Measurements from ENCODE around the gene NFIB.

The NFIB gene

DNA sequence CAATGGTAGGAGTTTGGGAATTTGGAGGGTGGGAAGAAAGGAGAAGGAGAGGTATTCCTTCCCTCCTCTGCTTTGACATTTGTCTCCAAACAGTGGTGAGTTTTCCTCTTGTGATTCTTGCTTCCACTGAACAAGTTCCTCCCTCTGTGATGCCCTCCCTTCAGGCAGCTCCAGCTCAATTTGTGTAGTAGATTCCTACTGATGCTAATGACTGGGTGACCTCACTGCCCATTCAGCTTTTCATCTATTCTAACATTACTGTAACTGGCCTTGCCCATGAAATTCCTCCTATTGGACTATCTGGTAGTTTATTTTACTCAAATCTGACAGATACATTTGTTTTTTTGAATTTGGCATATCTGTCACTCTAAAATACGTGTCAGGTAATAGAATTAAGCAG is 121.4 kb downstream of the NFIB start:
- TF ChIP-seq, protein P1, sequence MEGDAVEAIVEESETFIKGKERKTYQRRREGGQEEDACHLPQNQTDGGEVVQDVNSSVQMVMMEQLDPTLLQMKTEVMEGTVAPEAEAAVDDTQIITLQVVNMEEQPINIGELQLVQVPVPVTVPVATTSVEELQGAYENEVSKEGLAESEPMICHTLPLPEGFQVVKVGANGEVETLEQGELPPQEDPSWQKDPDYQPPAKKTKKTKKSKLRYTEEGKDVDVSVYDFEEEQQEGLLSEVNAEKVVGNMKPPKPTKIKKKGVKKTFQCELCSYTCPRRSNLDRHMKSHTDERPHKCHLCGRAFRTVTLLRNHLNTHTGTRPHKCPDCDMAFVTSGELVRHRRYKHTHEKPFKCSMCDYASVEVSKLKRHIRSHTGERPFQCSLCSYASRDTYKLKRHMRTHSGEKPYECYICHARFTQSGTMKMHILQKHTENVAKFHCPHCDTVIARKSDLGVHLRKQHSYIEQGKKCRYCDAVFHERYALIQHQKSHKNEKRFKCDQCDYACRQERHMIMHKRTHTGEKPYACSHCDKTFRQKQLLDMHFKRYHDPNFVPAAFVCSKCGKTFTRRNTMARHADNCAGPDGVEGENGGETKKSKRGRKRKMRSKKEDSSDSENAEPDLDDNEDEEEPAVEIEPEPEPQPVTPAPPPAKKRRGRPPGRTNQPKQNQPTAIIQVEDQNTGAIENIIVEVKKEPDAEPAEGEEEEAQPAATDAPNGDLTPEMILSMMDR (conservative IDR thresholded peaks at IDR 0.05; ENCODE audit: low read depth, low read length) = no peak
- H3K4me3 ChIP-seq (ENCODE audit: low read depth, low read length) = no peak overlapping the region
- DNase-seq (ENCODE audit: low read depth) = no peak

DNA sequence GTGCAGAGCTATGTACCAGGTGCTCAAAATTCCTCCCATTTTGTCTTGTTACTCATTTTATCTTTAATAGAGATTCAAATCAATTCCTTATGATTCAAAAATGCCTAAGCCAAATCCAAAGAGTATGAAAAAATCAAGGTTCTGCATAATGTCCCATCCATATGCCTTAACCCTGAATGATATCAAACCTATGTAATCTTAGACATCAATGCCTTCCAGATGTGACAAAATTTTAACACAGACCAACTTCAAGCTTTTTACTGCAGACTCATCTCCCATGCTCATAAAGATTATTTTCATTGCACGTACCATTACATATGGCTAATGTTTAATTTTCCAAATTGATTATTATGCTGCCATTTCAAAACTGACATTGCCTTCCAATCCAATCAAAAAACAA is 122.4 kb downstream of the NFIB start:
- DNase-seq (ENCODE audit: low read depth) = no peak
- no peak overlapping the region for H3K4me3 ChIP-seq (ENCODE audit: low read depth, low read length)
- TF ChIP-seq, protein P1 (conservative IDR thresholded peaks at IDR 0.05; ENCODE audit: low read depth, low read length) = no peak

DNA sequence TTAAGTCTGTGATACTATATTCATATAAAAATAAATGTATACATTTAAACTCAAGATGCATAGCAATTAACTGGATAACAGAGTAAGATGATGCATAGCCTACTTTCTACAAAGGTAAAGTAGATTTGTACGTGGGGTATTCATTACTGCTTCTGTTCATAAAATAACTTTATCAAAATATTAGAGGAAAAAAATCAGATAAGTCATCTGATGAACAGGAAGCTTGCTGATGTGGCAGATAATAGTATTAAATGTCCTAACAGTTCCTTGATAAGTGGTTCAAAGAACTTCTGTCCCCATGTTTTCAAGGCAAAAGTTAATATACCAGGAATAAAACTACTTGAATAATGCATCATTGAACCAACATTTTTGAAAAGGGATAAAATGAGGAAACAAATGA is 123.7 kb downstream of the NFIB start:
- TF ChIP-seq, protein P1 (conservative IDR thresholded peaks at IDR 0.05; ENCODE audit: low read depth, low read length) = no peak
- no peak overlapping the region for H3K4me3 ChIP-seq (ENCODE audit: low read depth, low read length)
- no peak for DNase-seq (ENCODE audit: low read depth)

DNA sequence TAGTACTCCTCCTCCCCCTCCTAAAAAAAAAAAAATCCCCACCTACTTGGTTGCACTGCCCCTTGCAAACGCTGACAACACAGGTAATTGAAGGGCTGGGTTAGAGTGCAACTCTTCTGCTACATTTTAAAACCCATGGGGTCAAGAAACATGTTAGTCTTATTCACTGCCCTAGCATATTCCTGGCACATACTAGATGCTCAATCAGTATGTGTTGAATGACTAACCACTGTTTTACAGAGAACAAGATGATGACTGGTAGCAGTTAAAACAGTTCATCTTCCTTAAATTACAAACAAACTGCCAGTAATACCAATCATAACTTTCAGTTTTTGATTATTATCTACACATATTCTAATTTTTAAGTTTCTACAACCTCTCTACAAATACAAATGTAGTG is 124.4 kb downstream of the NFIB start:
- no peak for DNase-seq (ENCODE audit: low read depth)
- no peak overlapping the region for H3K4me3 ChIP-seq (ENCODE audit: low read depth, low read length)
- TF ChIP-seq, protein P1 (conservative IDR thresholded peaks at IDR 0.05; ENCODE audit: low read depth, low read length) = no peak

DNA sequence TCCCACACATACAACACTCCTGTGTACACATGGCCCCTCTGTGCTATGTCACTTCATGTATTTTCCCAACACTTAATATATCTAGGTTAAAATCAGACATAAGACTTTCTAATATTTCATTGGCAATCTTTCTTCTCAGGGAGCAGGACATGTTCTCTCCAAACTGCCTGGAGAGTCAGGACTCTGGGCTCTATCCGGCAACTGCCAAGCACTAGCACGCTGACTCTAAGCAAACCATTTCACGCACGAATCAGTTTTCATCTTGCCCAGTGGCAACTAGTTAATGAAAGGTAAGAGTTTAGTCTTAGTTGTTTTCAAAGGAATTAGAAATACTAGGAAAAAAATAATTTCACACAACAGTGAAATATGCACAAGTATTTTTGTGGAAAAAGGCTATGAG is 124.8 kb downstream of the NFIB start:
- H3K4me3 ChIP-seq (ENCODE audit: low read depth, low read length) = no peak overlapping the region
- TF ChIP-seq, protein P1 (conservative IDR thresholded peaks at IDR 0.05; ENCODE audit: low read depth, low read length) = no peak
- DNase-seq (ENCODE audit: low read depth) = no peak

DNA sequence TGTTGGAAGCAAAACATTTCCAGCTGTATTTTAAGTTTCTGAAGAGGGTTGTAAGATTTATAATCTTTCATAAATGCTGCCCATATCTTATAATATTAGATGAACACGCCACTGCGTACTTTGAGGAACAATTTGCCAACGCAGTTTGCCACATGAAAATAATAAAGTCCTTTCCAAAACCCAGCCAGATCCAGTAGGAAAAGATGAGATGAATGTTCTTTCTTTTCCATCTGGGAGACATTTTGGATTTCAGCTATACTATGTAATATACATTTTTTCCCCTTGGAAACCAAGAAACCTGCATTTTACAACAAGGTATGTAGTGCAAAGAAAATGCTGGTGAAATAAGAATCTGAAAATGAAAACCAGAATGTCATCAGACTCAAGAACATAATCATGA is 125.4 kb downstream of the NFIB start:
- TF ChIP-seq, protein P1 (conservative IDR thresholded peaks at IDR 0.05; ENCODE audit: low read depth, low read length) = no peak
- no peak overlapping the region for H3K4me3 ChIP-seq (ENCODE audit: low read depth, low read length)

DNA sequence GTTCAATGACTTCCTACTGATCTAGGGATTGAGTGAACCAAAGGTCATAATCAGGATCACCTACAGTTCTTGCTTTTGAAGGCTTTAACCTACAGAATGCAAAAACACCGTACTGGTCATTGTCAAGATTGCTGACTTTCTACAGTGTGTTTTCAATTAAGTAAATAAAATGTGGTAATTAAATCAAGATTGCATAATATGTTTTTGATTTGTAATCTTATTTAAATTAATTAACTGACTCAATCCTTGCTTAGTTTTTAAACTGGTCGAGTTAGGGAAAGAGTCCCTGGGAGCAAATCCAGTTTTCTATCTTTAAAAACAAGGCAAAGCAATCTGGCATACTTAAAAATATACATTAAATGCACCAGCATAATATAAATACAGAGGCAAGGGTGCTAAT is 125.9 kb downstream of the NFIB start:
- TF ChIP-seq, protein P1 (conservative IDR thresholded peaks at IDR 0.05; ENCODE audit: low read depth, low read length) = no peak
- H3K4me3 ChIP-seq (ENCODE audit: low read depth, low read length) = no peak overlapping the region
- DNase-seq (ENCODE audit: low read depth) = no peak

More for the DNA sequence above, 125.4 kb downstream of the NFIB start:
- no peak for DNase-seq (ENCODE audit: low read depth)

Data from choroid plexus epithelial cell (primary cell).